ENCODE measurements around the gene RAP1A.

GRCh38 chr1:111618961-111619634 is 491 bp upstream of the RAP1A start:
- TF ChIP-seq, protein P1, sequence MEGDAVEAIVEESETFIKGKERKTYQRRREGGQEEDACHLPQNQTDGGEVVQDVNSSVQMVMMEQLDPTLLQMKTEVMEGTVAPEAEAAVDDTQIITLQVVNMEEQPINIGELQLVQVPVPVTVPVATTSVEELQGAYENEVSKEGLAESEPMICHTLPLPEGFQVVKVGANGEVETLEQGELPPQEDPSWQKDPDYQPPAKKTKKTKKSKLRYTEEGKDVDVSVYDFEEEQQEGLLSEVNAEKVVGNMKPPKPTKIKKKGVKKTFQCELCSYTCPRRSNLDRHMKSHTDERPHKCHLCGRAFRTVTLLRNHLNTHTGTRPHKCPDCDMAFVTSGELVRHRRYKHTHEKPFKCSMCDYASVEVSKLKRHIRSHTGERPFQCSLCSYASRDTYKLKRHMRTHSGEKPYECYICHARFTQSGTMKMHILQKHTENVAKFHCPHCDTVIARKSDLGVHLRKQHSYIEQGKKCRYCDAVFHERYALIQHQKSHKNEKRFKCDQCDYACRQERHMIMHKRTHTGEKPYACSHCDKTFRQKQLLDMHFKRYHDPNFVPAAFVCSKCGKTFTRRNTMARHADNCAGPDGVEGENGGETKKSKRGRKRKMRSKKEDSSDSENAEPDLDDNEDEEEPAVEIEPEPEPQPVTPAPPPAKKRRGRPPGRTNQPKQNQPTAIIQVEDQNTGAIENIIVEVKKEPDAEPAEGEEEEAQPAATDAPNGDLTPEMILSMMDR (IDR thresholded peaks at IDR 0.05), result no peak
- TF ChIP-seq, protein P2, sequence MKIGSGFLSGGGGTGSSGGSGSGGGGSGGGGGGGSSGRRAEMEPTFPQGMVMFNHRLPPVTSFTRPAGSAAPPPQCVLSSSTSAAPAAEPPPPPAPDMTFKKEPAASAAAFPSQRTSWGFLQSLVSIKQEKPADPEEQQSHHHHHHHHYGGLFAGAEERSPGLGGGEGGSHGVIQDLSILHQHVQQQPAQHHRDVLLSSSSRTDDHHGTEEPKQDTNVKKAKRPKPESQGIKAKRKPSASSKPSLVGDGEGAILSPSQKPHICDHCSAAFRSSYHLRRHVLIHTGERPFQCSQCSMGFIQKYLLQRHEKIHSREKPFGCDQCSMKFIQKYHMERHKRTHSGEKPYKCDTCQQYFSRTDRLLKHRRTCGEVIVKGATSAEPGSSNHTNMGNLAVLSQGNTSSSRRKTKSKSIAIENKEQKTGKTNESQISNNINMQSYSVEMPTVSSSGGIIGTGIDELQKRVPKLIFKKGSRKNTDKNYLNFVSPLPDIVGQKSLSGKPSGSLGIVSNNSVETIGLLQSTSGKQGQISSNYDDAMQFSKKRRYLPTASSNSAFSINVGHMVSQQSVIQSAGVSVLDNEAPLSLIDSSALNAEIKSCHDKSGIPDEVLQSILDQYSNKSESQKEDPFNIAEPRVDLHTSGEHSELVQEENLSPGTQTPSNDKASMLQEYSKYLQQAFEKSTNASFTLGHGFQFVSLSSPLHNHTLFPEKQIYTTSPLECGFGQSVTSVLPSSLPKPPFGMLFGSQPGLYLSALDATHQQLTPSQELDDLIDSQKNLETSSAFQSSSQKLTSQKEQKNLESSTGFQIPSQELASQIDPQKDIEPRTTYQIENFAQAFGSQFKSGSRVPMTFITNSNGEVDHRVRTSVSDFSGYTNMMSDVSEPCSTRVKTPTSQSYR (CRISPR knock-in tag; IDR thresholded peaks at IDR 0.05), result no peak
- no peak for TF ChIP-seq E2F1 (CRISPR knock-in tag; IDR thresholded peaks at IDR 0.05)
